DOHH2 (cell line): ENCODE data around the gene TBCD.

Experiments used
- H3F3A ChIP-seq: fragments of 200-600 bp; sonication (generic), shearing (Covaris generic); 2 replicates; pipeline ENCODE4 v1.6.0; 2016; ENCODE audit warnings: antibody characterized with exemption, mild to moderate bottlenecking; ENCODE audit not compliant: control insufficient read depth, insufficient read depth
- H3K27ac ChIP-seq: fragments of 200-600 bp; sonication (generic); 2 replicates; pipeline ENCODE4 v1.5.1; 2014; ENCODE audit warnings: low read depth, mild to moderate bottlenecking, low read length, moderate library complexity
- H3K27me3 ChIP-seq: fragments of 200-600 bp; sonication (generic); 2 replicates; pipeline ENCODE4 v1.6.1; 2014; ENCODE audit warnings: mild to moderate bottlenecking, low read length, mixed read lengths; ENCODE audit not compliant: control insufficient read depth
- H3K36me3 ChIP-seq: fragments of 200-600 bp; sonication (generic); 2 replicates; pipeline ENCODE4 v1.6.1; 2014; ENCODE audit warnings: mild to moderate bottlenecking, low read length, moderate library complexity, mixed read lengths; ENCODE audit not compliant: control insufficient read depth
- H3K4me1 ChIP-seq: fragments of 200-600 bp; sonication (generic); 2 replicates; pipeline ENCODE4 v1.6.1; 2014; ENCODE audit warnings: mild to moderate bottlenecking, low read length, mixed read lengths; ENCODE audit not compliant: control insufficient read depth
- H3K4me2 ChIP-seq: fragments of 200-600 bp; sonication (generic); 2 replicates; pipeline ENCODE4 v1.6.0; 2014; ENCODE audit warnings: mild to moderate bottlenecking, low read length, moderate library complexity
- H3K4me3 ChIP-seq: fragments of 200-600 bp; sonication (generic); 2 replicates; pipeline ENCODE4 v1.5.1; 2014; ENCODE audit warnings: mild to moderate bottlenecking, low read length, mixed read lengths
- H3K79me2 ChIP-seq: fragments of 200-600 bp; sonication (generic); 2 replicates; pipeline ENCODE4 v1.6.1; 2014; ENCODE audit warnings: mild to moderate bottlenecking, low read length, mixed read lengths; ENCODE audit not compliant: control insufficient read depth
- H3K9me2 ChIP-seq: fragments of 200-600 bp; sonication (generic); replicated peaks from 2 replicates; pipeline ENCODE4 v1.6.1; 2014; ENCODE audit warnings: mild to moderate bottlenecking, low read length, mixed read lengths; ENCODE audit not compliant: control insufficient read depth
- H3K9me3 ChIP-seq: fragments of 200-600 bp; sonication (generic); 2 replicates; pipeline ENCODE4 v1.6.1; 2014; ENCODE audit warnings: antibody characterized with exemption, low read length, mixed read lengths; ENCODE audit not compliant: control insufficient read depth, insufficient read depth
- H4K20me1 ChIP-seq: fragments of 200-600 bp; sonication (generic); 2 replicates; pipeline ENCODE4 v1.6.0; 2014; ENCODE audit warnings: low read depth, mild to moderate bottlenecking, antibody characterized with exemption, low read length, moderate library complexity; ENCODE audit not compliant: control insufficient read depth, insufficient read depth
- EZH2phosphoT487 ChIP-seq: fragments of 200-600 bp; sonication (generic); IDR thresholded peaks from 2 replicates; pipeline ENCODE4 v1.6.1; 2017; ENCODE audit warnings: borderline replicate concordance, mild to moderate bottlenecking, antibody characterized with exemption, low read length, moderate library complexity, mixed read lengths
- TF ChIP-seq, protein P1 (sequence below): fragments of 200-600 bp; sonication (generic); IDR thresholded peaks from one replicate; pipeline ENCODE4 v1.5.1; 2014; ENCODE audit warnings: antibody characterized with exemption, mild to moderate bottlenecking, low read depth, low read length; ENCODE audit not compliant: poor library complexity, severe bottlenecking

The TBCD gene

DNA sequence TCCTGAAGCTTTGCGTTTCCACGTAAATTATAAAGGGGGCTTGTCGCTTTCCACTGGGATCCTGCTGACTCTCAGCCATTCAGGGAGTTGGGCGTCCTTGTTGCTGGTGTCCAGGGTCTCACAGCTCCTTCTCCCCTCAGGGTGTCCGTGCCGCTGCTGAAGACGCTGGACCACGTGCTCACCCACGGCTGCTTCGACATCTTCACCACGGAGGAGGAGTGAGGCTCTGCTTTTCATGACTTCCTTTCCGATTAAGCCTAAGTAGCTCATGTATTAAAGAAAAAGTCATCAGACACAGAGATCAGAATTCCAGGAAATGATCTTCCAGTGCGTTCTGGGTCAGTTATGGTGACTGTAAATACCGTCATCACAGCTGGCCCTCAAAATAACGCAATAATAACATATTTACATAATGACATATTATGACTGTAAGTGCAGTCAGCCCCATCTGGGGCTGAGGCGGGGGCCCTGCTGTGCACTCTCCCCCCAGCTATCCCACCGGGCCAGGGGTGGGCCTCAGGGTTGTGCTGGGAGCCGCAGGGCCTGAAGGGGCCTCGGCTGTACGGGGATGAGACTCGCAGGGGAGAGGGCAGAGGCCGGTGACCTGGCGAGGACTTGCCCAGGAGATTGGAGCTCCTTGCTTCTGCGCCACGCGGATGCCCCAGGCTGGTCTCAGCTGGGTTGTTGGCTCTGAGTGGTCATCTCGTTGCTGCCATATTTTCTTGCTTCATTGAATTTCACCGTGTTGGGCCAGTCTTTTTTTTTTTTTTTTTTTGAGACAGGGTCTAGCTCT, 180.8 kb downstream of the TBCD start:
- TF ChIP-seq, protein P1, sequence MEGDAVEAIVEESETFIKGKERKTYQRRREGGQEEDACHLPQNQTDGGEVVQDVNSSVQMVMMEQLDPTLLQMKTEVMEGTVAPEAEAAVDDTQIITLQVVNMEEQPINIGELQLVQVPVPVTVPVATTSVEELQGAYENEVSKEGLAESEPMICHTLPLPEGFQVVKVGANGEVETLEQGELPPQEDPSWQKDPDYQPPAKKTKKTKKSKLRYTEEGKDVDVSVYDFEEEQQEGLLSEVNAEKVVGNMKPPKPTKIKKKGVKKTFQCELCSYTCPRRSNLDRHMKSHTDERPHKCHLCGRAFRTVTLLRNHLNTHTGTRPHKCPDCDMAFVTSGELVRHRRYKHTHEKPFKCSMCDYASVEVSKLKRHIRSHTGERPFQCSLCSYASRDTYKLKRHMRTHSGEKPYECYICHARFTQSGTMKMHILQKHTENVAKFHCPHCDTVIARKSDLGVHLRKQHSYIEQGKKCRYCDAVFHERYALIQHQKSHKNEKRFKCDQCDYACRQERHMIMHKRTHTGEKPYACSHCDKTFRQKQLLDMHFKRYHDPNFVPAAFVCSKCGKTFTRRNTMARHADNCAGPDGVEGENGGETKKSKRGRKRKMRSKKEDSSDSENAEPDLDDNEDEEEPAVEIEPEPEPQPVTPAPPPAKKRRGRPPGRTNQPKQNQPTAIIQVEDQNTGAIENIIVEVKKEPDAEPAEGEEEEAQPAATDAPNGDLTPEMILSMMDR = no peak
- no peak for TF ChIP-seq EZH2phosphoT487
- Histone ChIP-seq H3K27ac (no peak overlapping the region), H3F3A (no peaks in the 10 kb centered on the region), H3K4me2 (no peak overlapping the region), H3K4me3 (no peak overlapping the region), H3K27me3 (no peaks in the 10 kb centered on the region), H4K20me1 (no peaks in the 10 kb centered on the region), H3K4me1 (no peaks in the 10 kb centered on the region), H3K36me3 (peaks cover 31% of the 10 kb centered on the region; the same call in 1 of the 2 replicates), H3K79me2 (no peaks in the 10 kb centered on the region), H3K9me3 (no peaks in the 10 kb centered on the region), H3K9me2 (no peaks in the 10 kb centered on the region)

DNA sequence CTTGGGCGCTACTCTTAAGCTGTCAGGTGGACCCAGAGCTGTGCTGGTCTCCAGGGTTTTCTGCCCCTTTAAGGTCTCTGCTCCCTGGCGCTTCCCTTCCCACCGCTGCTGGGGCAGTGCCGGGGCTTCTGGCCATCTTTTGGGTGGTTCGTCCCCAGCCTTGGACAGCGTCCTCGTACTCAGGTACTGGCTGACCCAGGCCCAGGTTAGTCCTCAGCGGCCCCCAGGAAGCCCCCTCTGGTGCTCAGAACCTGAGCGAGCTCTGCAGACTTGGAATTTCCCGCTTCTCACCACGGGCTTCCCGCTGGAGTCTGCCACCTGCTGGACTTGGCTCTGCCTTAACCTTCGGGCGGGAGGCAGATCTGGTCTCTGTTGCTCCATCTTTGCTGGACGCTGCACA, 182.0 kb downstream of the TBCD start:
- Histone ChIP-seq H4K20me1 (no peaks in the 10 kb centered on the region), H3K27me3 (no peaks in the 10 kb centered on the region), H3K79me2 (no peaks in the 10 kb centered on the region), H3K4me3 (no peak overlapping the region), H3K9me2 (no peaks in the 10 kb centered on the region), H3K4me1 (no peaks in the 10 kb centered on the region), H3K27ac (no peak overlapping the region), H3F3A (no peaks in the 10 kb centered on the region), H3K9me3 (no peaks in the 10 kb centered on the region), H3K36me3 (peaks cover 34% of the 10 kb centered on the region; the same call in 1 of the 2 replicates), H3K4me2 (no peak overlapping the region)
- no peak for TF ChIP-seq EZH2phosphoT487
- TF ChIP-seq, protein P1 = no peak

DNA sequence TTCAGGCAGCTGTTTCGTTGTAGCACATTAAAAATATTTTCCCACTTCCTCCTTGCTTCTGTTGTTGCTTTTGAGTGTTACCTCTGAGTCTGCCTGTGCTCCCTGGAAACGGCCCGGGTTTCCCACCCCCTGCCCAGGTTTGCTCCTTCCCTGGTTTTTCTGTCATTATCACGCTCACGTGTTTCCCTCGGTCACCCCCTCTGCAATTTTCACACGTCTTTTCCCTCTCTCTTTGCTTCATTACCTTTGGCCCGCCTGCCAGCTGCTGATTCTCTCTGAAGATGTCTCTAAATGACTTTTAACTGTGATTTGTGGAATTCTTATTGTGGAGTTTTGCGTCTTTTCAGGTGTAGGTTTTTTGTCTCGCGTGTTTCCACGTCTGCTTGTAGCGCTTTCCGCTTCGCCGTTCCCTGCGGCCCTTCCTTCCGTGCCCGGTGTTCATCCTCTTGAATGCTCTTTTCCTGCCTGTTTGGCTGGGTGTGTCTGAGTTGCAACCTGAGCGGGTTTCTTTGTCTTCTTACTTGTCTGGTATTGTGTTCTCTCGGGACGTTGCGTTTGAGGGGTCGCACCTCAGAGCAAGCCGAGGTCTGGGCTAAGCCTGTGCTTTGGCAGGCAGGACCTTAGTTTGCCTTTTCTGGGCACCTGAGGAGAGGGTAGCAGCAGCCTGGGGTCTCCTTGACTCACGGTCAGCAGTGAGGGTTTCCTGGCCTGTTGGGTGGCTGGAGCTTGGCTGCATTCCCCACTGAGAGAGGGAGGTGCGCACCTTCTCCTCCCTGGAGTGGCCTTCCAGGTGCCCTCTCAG, 184.3 kb downstream of the TBCD start:
- H3K4me1 ChIP-seq = no peaks in the 10 kb centered on the region
- H4K20me1 ChIP-seq = no peaks in the 10 kb centered on the region
- no peak overlapping the region for H3K27ac ChIP-seq
- H3K9me2 ChIP-seq = no peaks in the 10 kb centered on the region
- no peaks in the 10 kb centered on the region for H3K79me2 ChIP-seq
- H3F3A ChIP-seq = no peaks in the 10 kb centered on the region
- H3K9me3 ChIP-seq = no peaks in the 10 kb centered on the region
- TF ChIP-seq, protein P1 = no peak
- H3K27me3 ChIP-seq = no peaks in the 10 kb centered on the region
- no peak overlapping the region for H3K4me3 ChIP-seq
- peaks cover 36% of the 10 kb centered on the region for H3K36me3 ChIP-seq
- no peak overlapping the region for H3K4me2 ChIP-seq
